K562 (cell line): ENCODE results near the gene KLF18. TPM values are rescaled to one million over a fixed set of nuclear protein-coding genes. Genes with fewer than 3 reads are reported as not detected.
A peak's percentile ranks its signal among the peaks of the same experiment; 100 is the strongest.

Source experiments
- CBX3 ChIP-seq, 2 experiments: IDR thresholded peaks; 1 replicate in 1 of 2; 2 replicates in 1 of 2; pipeline ENCODE4 v1.6.1; 2012; ENCODE audit warnings: inconsistent platforms in 2 of 2, low read length in 2 of 2, borderline replicate concordance in 1 of 2, control low read depth in 1 of 2
- FOXJ3 ChIP-seq: sonication (generic); formaldehyde crosslinking; IDR thresholded peaks from 2 replicates; pipeline ENCODE4 v1.4.0; 2020; ENCODE audit warnings: mild to moderate bottlenecking, missing genetic modification reagents
- KAT2B ChIP-seq: IDR thresholded peaks from one replicate; pipeline ENCODE4 v1.6.1; 2012; ENCODE audit warnings: low read depth, mild to moderate bottlenecking, control low read depth, inconsistent platforms, low read length, moderate library complexity
- KDM2B ChIP-seq: fragments of 250-450 bp; sonication (Bioruptor Pico); IDR thresholded peaks from 2 replicates; pipeline ENCODE4 v1.8.0; 2021; ENCODE audit warnings: mild to moderate bottlenecking, moderate library complexity
- KDM4B ChIP-seq, 2 experiments: fragments of 450-650 bp in 1 of 2; sonication (generic) in 1 of 2; IDR thresholded peaks; 2 replicates each; pipeline ENCODE4 v1.6.1; 2016 to 2017; ENCODE audit warnings: borderline replicate concordance in 2 of 2, antibody characterized with exemption in 1 of 2, low read depth in 1 of 2, mild to moderate bottlenecking in 1 of 2
- MXD1 ChIP-seq: fragments of 250-450 bp; sonication (Bioruptor Pico); IDR thresholded peaks from 2 replicates; pipeline ENCODE4 v1.8.0; 2021; ENCODE audit warnings: borderline replicate concordance, mild to moderate bottlenecking, moderate library complexity; ENCODE audit not compliant: poor library complexity, severe bottlenecking
- ZNF280A ChIP-seq: fragments of 450-650 bp; IDR thresholded peaks from 2 replicates; pipeline ENCODE4 v1.6.1; 2018; ENCODE audit warnings: mild to moderate bottlenecking, low read depth; ENCODE audit not compliant: partially characterized antibody
- ZNF324 ChIP-seq: fragments of 250-450 bp; sonication (Bioruptor Pico); IDR thresholded peaks from 2 replicates; pipeline ENCODE4 v1.4.0; 2020; ENCODE audit warnings: mild to moderate bottlenecking
- ZNF707 ChIP-seq: fragments of 250-450 bp; sonication (Bioruptor Pico); conservative IDR thresholded peaks from 2 replicates; pipeline ENCODE4 v1.8.0; 2022; ENCODE audit warnings: inconsistent platforms, mild to moderate bottlenecking, moderate library complexity
- ZNF75A ChIP-seq: fragments of 450-650 bp; formaldehyde crosslinking; IDR thresholded peaks from 2 replicates; pipeline ENCODE4 v1.4.0; 2020; ENCODE audit warnings: mild to moderate bottlenecking
- polyA plus RNA-seq, 8 experiments: library from polyadenylated mRNA; depleted of rRNA in 4 of 8; stranded (reverse) in 5 of 8; unstranded in 3 of 8; fragments of >200 nt; fragmentation: Nextera tagmentation in 2 of 8; fragmentation: Illumina TruSeq in 1 of 8; extraction: Ambion mirVana in 2 of 8; extraction: Trizol in 1 of 8; gene quantifications; 2 replicates each; pipeline versions ENCODE4 v1.2.1 to v1.2.3, GENCODE V29; 2011 to 2014; ENCODE audit warnings: inconsistent platforms in 1 of 8, missing spikeins in 1 of 8
- total RNA-seq, 7 experiments: library from RNA; depleted of rRNA in 6 of 7; stranded (reverse); fragments of >200 nt in 6 of 7; fragmentation: Illumina TruSeq in 2 of 7; extraction: Trizol in 2 of 7; gene quantifications; 2 replicates each; pipeline versions ENCODE4 v1.2.1 to v1.2.3, GENCODE V29; 2011 to 2021; ENCODE audit warnings: low replicate concordance in 1 of 7
- TF ChIP-seq, protein P1 (sequence below): fragments of 450-650 bp; formaldehyde crosslinking; conservative IDR thresholded peaks from 2 replicates; pipeline ENCODE4 v1.4.0; 2022; ENCODE audit warnings: mild to moderate bottlenecking, missing genetic modification characterization

Gene KLF18
- total and polyA plus RNA-seq, 9 of the 15 experiments (the other 6 are each of a cell fraction or from before 2014, with no cell fraction given), result not detected

DNA sequence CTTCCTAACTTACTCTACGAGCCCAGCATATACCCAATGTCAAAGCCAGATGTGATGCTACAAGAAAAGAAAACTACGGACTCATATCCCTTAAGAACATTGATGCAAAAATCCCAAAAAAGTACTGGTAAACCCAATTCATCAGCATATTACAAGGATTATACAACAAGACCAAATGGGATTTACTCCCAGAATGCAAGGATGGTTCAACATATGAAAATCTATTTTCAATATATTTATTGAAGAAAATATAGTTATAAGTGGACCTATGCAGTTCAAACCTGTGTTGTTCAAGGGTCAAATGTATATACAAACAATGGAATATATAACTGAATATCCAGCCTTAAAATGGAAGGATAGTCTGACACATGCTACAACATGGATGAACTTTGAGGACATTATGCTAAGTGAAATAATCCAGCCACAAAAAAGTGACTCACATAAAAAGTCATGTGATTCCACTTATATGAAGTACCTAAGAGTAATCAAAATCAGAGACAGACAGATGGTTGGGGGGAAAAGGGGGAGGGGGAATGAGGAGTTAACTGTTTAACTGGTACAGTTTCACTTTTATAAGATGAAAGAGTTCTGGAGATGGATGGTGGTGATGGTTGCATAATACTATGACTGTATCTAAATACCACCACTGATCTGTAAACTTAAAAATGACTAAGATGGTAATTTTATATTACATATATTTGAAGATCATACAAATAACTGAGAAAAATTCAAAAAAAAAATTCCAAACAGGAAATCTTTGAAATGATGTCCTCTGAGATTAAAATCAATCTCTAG is 3.7 kb upstream of the KLF18 start (continued):
- peak; percentile 27 for TF ChIP-seq ZNF280A
- no peak for TF ChIP-seq KDM2B (CRISPR knock-in tag)
- no peak for TF ChIP-seq ZNF707 (CRISPR knock-in tag)
- TF ChIP-seq, protein P1, sequence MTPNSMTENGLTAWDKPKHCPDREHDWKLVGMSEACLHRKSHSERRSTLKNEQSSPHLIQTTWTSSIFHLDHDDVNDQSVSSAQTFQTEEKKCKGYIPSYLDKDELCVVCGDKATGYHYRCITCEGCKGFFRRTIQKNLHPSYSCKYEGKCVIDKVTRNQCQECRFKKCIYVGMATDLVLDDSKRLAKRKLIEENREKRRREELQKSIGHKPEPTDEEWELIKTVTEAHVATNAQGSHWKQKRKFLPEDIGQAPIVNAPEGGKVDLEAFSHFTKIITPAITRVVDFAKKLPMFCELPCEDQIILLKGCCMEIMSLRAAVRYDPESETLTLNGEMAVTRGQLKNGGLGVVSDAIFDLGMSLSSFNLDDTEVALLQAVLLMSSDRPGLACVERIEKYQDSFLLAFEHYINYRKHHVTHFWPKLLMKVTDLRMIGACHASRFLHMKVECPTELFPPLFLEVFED (CRISPR knock-in tag), result no peak
- peak in 1 of 2 experiments; percentile 63; a peak in 2 of 3 replicates for TF ChIP-seq CBX3 (IDR thresholded peaks at IDR 0.05; ENCODE audit: borderline replicate concordance in 1 of 2, low read length in 2 of 2)
- TF ChIP-seq KAT2B, result no peak
- no peak for TF ChIP-seq FOXJ3 (CRISPR knock-in tag)
- no peak for TF ChIP-seq ZNF75A (CRISPR knock-in tag)
- TF ChIP-seq ZNF324, result peak; percentile 98
- TF ChIP-seq MXD1 (CRISPR knock-in tag), result no peak
- no peak for TF ChIP-seq KDM4B (IDR thresholded peaks at IDR 0.05; ENCODE audit: borderline replicate concordance in 2 of 2, low read depth in 1 of 2)
- TF ChIP-seq, all 486 proteins: peak for 7
